IMR-90 (cell line): ENCODE results near the gene LRRC7. TPM values are rescaled to one million over a fixed set of nuclear protein-coding genes. Genes with fewer than 3 reads are reported as not detected.

ENCODE experiments used
- ATAC-seq: fragments of 200-7000 bp; cut with Tn5 transposase; 2 replicates; pipeline ENCODE4 v1.9.1; 2020; ENCODE audit warnings: low read depth, mild to moderate bottlenecking, moderate library complexity
- BruUV-seq: library from RNA; stranded (reverse); fragments of 400-500 nt; replicated peaks from 2 replicates; lab custom pipeline; 2021; lab: Mats Ljungman, UMichigan
- CTCF ChIA-PET: fragments of 300-600 bp; formaldehyde crosslinking; extraction: SDS; loops from one replicate; lab custom pipeline; 2021; ENCODE audit warnings: antibody characterized with exemption; lab: Yijun Ruan, JAX
- POLR2A ChIA-PET: fragments of 300-600 bp; sonication (Branson Sonifier 250); formaldehyde crosslinking; loops from one replicate; lab custom pipeline; 2022; ENCODE audit warnings: antibody characterized with exemption; ENCODE audit not compliant: unreplicated experiment; lab: Charles Lee
- DNase-seq: peaks from one replicate; pipeline ENCODE4 v3.0.0; 2013
- H2AFZ ChIP-seq: replicated peaks from 2 replicates; pipeline ENCODE3; 2013; ENCODE audit warnings: low read length, mild to moderate bottlenecking; ENCODE audit not compliant: poor library complexity
- H2AK5ac ChIP-seq: 2 replicates; pipeline ENCODE4 v1.6.1; 2013; ENCODE audit warnings: low read depth, low read length, inconsistent platforms
- H2AK9ac ChIP-seq: replicated peaks from 2 replicates; pipeline ENCODE3; 2013; ENCODE audit warnings: mild to moderate bottlenecking, low read depth, low read length, moderate library complexity; ENCODE audit not compliant: poor library complexity
- H2BK120ac ChIP-seq: 2 replicates; pipeline ENCODE4 v1.6.1; 2013; ENCODE audit warnings: low read depth, low read length, inconsistent platforms
- H2BK15ac ChIP-seq: 3 replicates; pipeline ENCODE4 v1.6.1; 2013; ENCODE audit warnings: low read depth, low read length, inconsistent platforms
- H2BK20ac ChIP-seq: 2 replicates; pipeline ENCODE4 v1.6.1; 2013; ENCODE audit warnings: low read depth, mild to moderate bottlenecking, inconsistent platforms, low read length, moderate library complexity
- H2BK5ac ChIP-seq: 2 replicates; pipeline ENCODE4 v1.6.1; 2013; ENCODE audit warnings: mild to moderate bottlenecking, low read depth, low read length, inconsistent platforms; ENCODE audit not compliant: poor library complexity, severe bottlenecking
- H3K14ac ChIP-seq: replicated peaks from 2 replicates; pipeline ENCODE4 v1.6.1; 2013; ENCODE audit warnings: low read depth, low read length, inconsistent platforms
- H3K18ac ChIP-seq: 2 replicates; pipeline ENCODE4 v1.6.1; 2013; ENCODE audit warnings: low read depth, low read length, control low read depth
- H3K23ac ChIP-seq: 2 replicates; pipeline ENCODE4 v1.6.1; 2013; ENCODE audit warnings: low read depth, low read length, inconsistent platforms
- H3K27ac ChIP-seq: 2 replicates; pipeline ENCODE4 v1.5.1; 2013; ENCODE audit warnings: mild to moderate bottlenecking, control low read depth, low read length; ENCODE audit not compliant: insufficient read depth
- H3K27me3 ChIP-seq: 2 replicates; pipeline ENCODE4 v1.6.1; 2013; ENCODE audit warnings: low read length; ENCODE audit not compliant: control insufficient read depth, insufficient read depth
- H3K36me3 ChIP-seq: 2 replicates; pipeline ENCODE4 v1.6.1; 2013; ENCODE audit warnings: low read length, mixed read lengths; ENCODE audit not compliant: control insufficient read depth, insufficient read depth
- H3K4ac ChIP-seq: 2 replicates; pipeline ENCODE4 v1.6.1; 2013; ENCODE audit warnings: low read depth, low read length, inconsistent platforms
- H3K4me1 ChIP-seq: 2 replicates; pipeline ENCODE4 v1.6.1; 2013; ENCODE audit warnings: low read length, mixed read lengths; ENCODE audit not compliant: control insufficient read depth, insufficient read depth
- H3K4me2 ChIP-seq: 2 replicates; pipeline ENCODE4 v1.6.1; 2013; ENCODE audit warnings: low read depth, mild to moderate bottlenecking, control low read depth, low read length, moderate library complexity
- H3K4me3 ChIP-seq: 2 replicates; pipeline ENCODE4 v1.5.1; 2013; ENCODE audit warnings: low read depth, mild to moderate bottlenecking, control low read depth, low read length, moderate library complexity; ENCODE audit not compliant: insufficient read depth
- H3K56ac ChIP-seq: 2 replicates; pipeline ENCODE4 v1.6.1; 2013; ENCODE audit warnings: low read length, inconsistent platforms; ENCODE audit not compliant: insufficient read depth; ENCODE audit errors: extremely low read depth
- H3K79me1 ChIP-seq, 2 experiments: 2 replicates each; pipeline ENCODE4 v1.6.1; 2013; ENCODE audit warnings: low read length in 2 of 2, inconsistent platforms in 1 of 2, low read depth in 1 of 2
- H3K9ac ChIP-seq: 2 replicates; pipeline ENCODE4 v1.6.1; 2013; ENCODE audit warnings: low read depth, low read length, control low read depth
- H3K9me1 ChIP-seq: 2 replicates; pipeline ENCODE4 v1.6.1; 2013; ENCODE audit warnings: low read length, inconsistent platforms; ENCODE audit not compliant: insufficient read depth
- H3K9me3 ChIP-seq: 2 replicates; pipeline ENCODE4 v1.6.1; 2013; ENCODE audit warnings: low read length; ENCODE audit not compliant: control insufficient read depth, insufficient read depth
- H4K20me1 ChIP-seq: 2 replicates; pipeline ENCODE4 v1.6.1; 2013; ENCODE audit warnings: low read length, inconsistent platforms; ENCODE audit not compliant: insufficient read depth
- H4K5ac ChIP-seq: 2 replicates; pipeline ENCODE4 v1.6.1; 2013; ENCODE audit warnings: mild to moderate bottlenecking, low read depth, low read length, control low read depth
- H4K8ac ChIP-seq, 2 experiments: 2 replicates each; pipeline ENCODE4 v1.6.1; 2013; ENCODE audit warnings: low read depth in 2 of 2, low read length in 2 of 2, control low read depth in 1 of 2, inconsistent platforms in 1 of 2
- H4K91ac ChIP-seq: 2 replicates; pipeline ENCODE4 v1.6.1; 2013; ENCODE audit warnings: low read depth, low read length, inconsistent platforms; ENCODE audit not compliant: insufficient read depth
- CHD1 ChIP-seq: IDR thresholded peaks from 2 replicates; pipeline ENCODE4 v1.6.1; 2012; ENCODE audit warnings: low read depth, low read length, improper control_type of control experiment
- MAZ ChIP-seq: IDR thresholded peaks from 2 replicates; pipeline ENCODE4 v1.6.1; 2012; ENCODE audit warnings: low read depth, mild to moderate bottlenecking, low read length, improper control_type of control experiment, moderate library complexity, borderline replicate concordance
- POLR2A ChIP-seq: IDR thresholded peaks from 2 replicates; pipeline ENCODE4 v1.6.1; 2012; ENCODE audit warnings: mild to moderate bottlenecking, low read depth, low read length
- USF2 ChIP-seq: fragments of 150-350 bp; IDR thresholded peaks from 2 replicates; pipeline ENCODE4 v1.6.1; 2017; ENCODE audit warnings: mild to moderate bottlenecking, antibody characterized with exemption, low read length, low read depth
- WGBS, 2 experiments: methylation state at CpG; one replicate each; pipeline versions ENCODE4 v1.1.5 to v1.1.7; 2013; ENCODE audit warnings: missing lambda C conversion rate in 2 of 2; ENCODE audit not compliant: insufficient read length in 1 of 2; ENCODE audit errors: extremely low coverage in 2 of 2; 5-methylcytosine and 5-hydroxymethylcytosine counted together
- dilution Hi-C: fragments of 300-500 bp; cut with HindIII; formaldehyde crosslinking; loops from one replicate; pipeline ENCODE4 v1.14.3; 2018; ENCODE audit warnings: low sequenced_read_pairs; ENCODE audit not compliant: unreplicated experiment
- in situ Hi-C: fragments of 300-500 bp; cut with MboI; formaldehyde crosslinking; loops from 3 replicates; pipeline ENCODE4 v1.14.3; 2019; ENCODE audit warnings: low sequenced_read_pairs, inconsistent platforms, mixed read lengths
- intact Hi-C: fragments of 100-400 bp; cut with micrococcal nuclease; formaldehyde crosslinking; loops from 2 replicates; pipeline ENCODE4 v1.10.0; 2022
- polyA plus RNA-seq, 3 experiments: library from polyadenylated mRNA; depleted of rRNA; stranded (reverse); fragments of >200 nt; gene quantifications; 2 replicates each; pipeline ENCODE4 v1.2.3, GENCODE V29; 2012; ENCODE audit warnings: low replicate concordance in 1 of 3
- total RNA-seq: library from RNA; depleted of rRNA; stranded (reverse); fragments of >200 nt; gene quantifications from 2 replicates; pipeline ENCODE4 v1.2.3, GENCODE V29; 2012

Gene LRRC7
- total and polyA plus RNA-seq, 2 of the 4 experiments (the other 2 are of a cell fraction), result under 0.01 to 0.02 TPM

GRCh38 chr1:69569576-69570328 lies 2.0 kb downstream of the LRRC7 start:
- intact Hi-C loops, result no loop called here
- no peak overlapping the region for H3K27ac ChIP-seq
- no TSS peak for BruUV-seq
- H3K9me1 ChIP-seq, result no peaks in the 10 kb centered on the region
- no peak overlapping the region for H2BK15ac ChIP-seq
- TF ChIP-seq POLR2A, result no peak
- no peak for TF ChIP-seq USF2
- no peak for TF ChIP-seq CHD1
- TF ChIP-seq MAZ, result no peak
- no peak overlapping the region for H3K4me2 ChIP-seq
- H2BK120ac ChIP-seq, result no peak overlapping the region
- H2BK5ac ChIP-seq, result no peak overlapping the region
- H3K18ac ChIP-seq, result no peak overlapping the region
- CTCF ChIA-PET, result no interaction called here
- no peak overlapping the region for H3K9ac ChIP-seq
- no peaks in the 10 kb centered on the region for H3K36me3 ChIP-seq
- H4K8ac ChIP-seq, result no peak overlapping the region
- H3K4ac ChIP-seq, result no peak overlapping the region
- WGBS, 2 experiments, result 0% methylated on average over 1 of the region's 26 CpGs; no CpG with 5 or more reads in 1 of the 2 experiments
- H2AFZ ChIP-seq, result no peak overlapping the region
- no peaks in the 10 kb centered on the region for H3K9me3 ChIP-seq
- no peaks in the 10 kb centered on the region for H3K79me1 ChIP-seq
- no peak overlapping the region for H2BK20ac ChIP-seq
- H2AK9ac ChIP-seq, result no peak overlapping the region
- no peak overlapping the region for H2AK5ac ChIP-seq
- no peak for ATAC-seq
- dilution Hi-C loops, result no loop called here
- H3K4me3 ChIP-seq, result no peak overlapping the region
- no peak overlapping the region for H3K14ac ChIP-seq
- no peak overlapping the region for H3K23ac ChIP-seq
- H3K4me1 ChIP-seq, result peaks cover 3% of the 10 kb centered on the region; the same call in 1 of the 2 replicates
- no peak overlapping the region for H3K56ac ChIP-seq
- POLR2A ChIA-PET, result no interaction called here
- peaks cover 36% of the 10 kb centered on the region for H3K27me3 ChIP-seq
- no peak for DNase-seq
- no peak overlapping the region for H4K5ac ChIP-seq
- no peaks in the 10 kb centered on the region for H4K20me1 ChIP-seq
- in situ Hi-C loops, result no loop called here
- no peak overlapping the region for H4K91ac ChIP-seq
